ENCODE measurements around the gene ACVR2B.

DNA sequence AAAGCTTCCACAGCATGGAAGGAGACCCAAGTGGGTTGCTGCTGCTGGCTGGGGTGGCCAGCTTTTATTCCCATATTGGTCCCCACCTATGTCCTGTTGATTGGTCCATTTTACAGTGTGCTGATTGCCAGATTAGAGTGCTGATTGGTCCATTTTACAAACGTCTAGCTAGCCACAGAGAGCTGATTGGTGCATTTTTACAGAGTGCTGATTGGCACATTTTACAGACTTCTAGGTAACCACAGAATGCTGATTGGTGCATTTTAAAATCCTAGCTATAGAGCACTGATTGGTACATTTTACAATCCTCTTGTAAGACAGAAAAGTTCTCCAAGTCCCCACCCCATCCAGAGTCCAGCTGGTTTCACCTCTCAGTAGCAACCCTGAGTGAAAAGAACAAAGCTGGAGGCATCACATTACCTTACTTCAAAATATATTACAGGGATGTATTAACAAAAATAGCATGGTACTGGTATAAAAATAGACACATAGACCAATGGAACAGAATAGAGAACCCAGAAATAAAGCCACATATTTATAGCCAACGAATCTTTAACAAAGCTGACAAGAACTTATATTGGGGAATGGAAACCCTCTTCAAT is 7.5 kb upstream of the ACVR2B start:
- TF ChIP-seq TAF1 (IDR thresholded peaks at IDR 0.05; ENCODE audit: borderline replicate concordance, insufficient read depth, low read length) = no peak
- TF ChIP-seq POLR2AphosphoS5 (IDR thresholded peaks at IDR 0.05; ENCODE audit: low read depth, low read length) = no peak
- no peak for TF ChIP-seq REST (IDR thresholded peaks at IDR 0.05; ENCODE audit: insufficient read depth in 1 of 2, low read depth in 2 of 2, low read length in 2 of 2)
- no peak for TF ChIP-seq SIN3A (IDR thresholded peaks at IDR 0.05; ENCODE audit: borderline replicate concordance, insufficient read depth, low read length)

Data from PFSK-1 (cell line).